SK-N-SH (cell line): Measurements from ENCODE around the gene CCR9. TPM values are rescaled to one million over a fixed set of nuclear protein-coding genes. Genes with fewer than 3 reads are reported as not detected.

Experiments
- CTCF ChIA-PET: fragments of 300-600, 350-600 bp; formaldehyde crosslinking; extraction: SDS; loops from one replicate; lab custom pipeline; 2021; lab: Yijun Ruan, JAX
- POLR2A ChIA-PET: fragments of 350-600 bp; sonication (Branson Sonifier 250); formaldehyde crosslinking; extraction: SDS; loops from one replicate; lab custom pipeline; 2020; ENCODE audit warnings: antibody characterized with exemption, inconsistent platforms; lab: Yijun Ruan, JAX
- DNase-seq: peaks from one replicate; pipeline ENCODE4 v3.0.0; 2012
- H2AFZ ChIP-seq: fragments of 200-600 bp; sonication (generic); 2 replicates; pipeline ENCODE4 v1.8.1; 2016; ENCODE audit warnings: antibody characterized with exemption, mild to moderate bottlenecking, low read depth
- H3F3A ChIP-seq: fragments of 200-600 bp; sonication (generic); replicated peaks from 2 replicates; pipeline ENCODE3; 2016; ENCODE audit warnings: antibody characterized with exemption, mild to moderate bottlenecking; ENCODE audit not compliant: insufficient read depth
- H3K27ac ChIP-seq, 2 experiments: fragments of 200-500 bp in 1 of 2; fragments of 200-600 bp in 1 of 2; sonication (Bioruptor generic) in 1 of 2; sonication (generic), shearing (Covaris generic) in 1 of 2; 2 replicates each; pipeline versions ENCODE4 v1.5.1 to v1.6.1; 2014 to 2016; ENCODE audit warnings: low read depth in 2 of 2, inconsistent platforms in 1 of 2, low read length in 1 of 2, mild to moderate bottlenecking in 1 of 2, mixed read lengths in 1 of 2
- H3K27me3 ChIP-seq: fragments of 200-600 bp; sonication (generic), shearing (Covaris generic); 2 replicates; pipeline ENCODE4 v1.6.1; 2016; ENCODE audit warnings: mixed run types; ENCODE audit not compliant: insufficient read depth
- H3K36me3 ChIP-seq, 2 experiments: fragments of 200-500 bp in 1 of 2; fragments of 200-600 bp in 1 of 2; sonication (Bioruptor generic) in 1 of 2; sonication (generic) in 1 of 2; replicated peaks in 1 of 2; 2 replicates each; pipeline versions ENCODE3 to v1.5.1; 2014 to 2016; ENCODE audit warnings: low read length in 1 of 2, mild to moderate bottlenecking in 1 of 2; ENCODE audit not compliant: insufficient read depth in 2 of 2, control insufficient read depth in 1 of 2
- H3K4me1 ChIP-seq, 2 experiments: fragments of 200-500 bp in 1 of 2; fragments of 200-600 bp in 1 of 2; sonication (Bioruptor generic) in 1 of 2; sonication (generic), shearing (Covaris generic) in 1 of 2; 2 replicates each; pipeline versions ENCODE4 v1.5.1 to v1.6.1; 2014 to 2016; ENCODE audit warnings: low read depth in 1 of 2, low read length in 1 of 2, mixed run types in 1 of 2; ENCODE audit not compliant: insufficient read depth in 2 of 2, control insufficient read depth in 1 of 2
- H3K4me2 ChIP-seq: fragments of 200-600 bp; sonication (generic), shearing (Covaris generic); 2 replicates; pipeline ENCODE4 v1.6.1; 2017; ENCODE audit warnings: mixed run types
- H3K4me3 ChIP-seq, 2 experiments: fragments of 200-500 bp in 1 of 2; fragments of 200-600 bp in 1 of 2; sonication (Bioruptor generic) in 1 of 2; sonication (generic), shearing (Covaris generic) in 1 of 2; 2 replicates each; pipeline versions ENCODE4 v1.5.1 to v1.8.1; 2014 to 2016; ENCODE audit warnings: low read depth in 2 of 2, inconsistent platforms in 1 of 2, low read length in 1 of 2, mild to moderate bottlenecking in 1 of 2, mixed read lengths in 1 of 2, moderate library complexity in 1 of 2
- H3K79me2 ChIP-seq: fragments of 200-600 bp; sonication (generic); 2 replicates; pipeline ENCODE4 v1.8.1; 2017; ENCODE audit warnings: mild to moderate bottlenecking; ENCODE audit not compliant: insufficient read depth
- H3K9ac ChIP-seq: fragments of 200-600 bp; sonication (generic); 2 replicates; pipeline ENCODE4 v1.6.1; 2017; ENCODE audit warnings: mixed run types
- H3K9me2 ChIP-seq: fragments of 200-600 bp; sonication (generic); 2 replicates; pipeline ENCODE4 v1.6.1; 2017; ENCODE audit warnings: mixed run types
- H3K9me3 ChIP-seq: fragments of 200-600 bp; sonication (generic); 2 replicates; pipeline ENCODE4 v1.6.1; 2017; ENCODE audit warnings: mixed run types, mild to moderate bottlenecking, moderate library complexity
- H4K20me1 ChIP-seq: fragments of 200-600 bp; sonication (generic); 2 replicates; pipeline ENCODE4 v1.6.1; 2017; ENCODE audit warnings: mild to moderate bottlenecking, mixed run types; ENCODE audit not compliant: insufficient read depth
- ELF1 ChIP-seq: IDR thresholded peaks from 2 replicates; pipeline ENCODE4 v1.4.0; 2012
- EP300 ChIP-seq, 2 experiments: IDR thresholded peaks; 2 replicates each; pipeline versions ENCODE4 v1.4.0 to v1.6.1; 2012; ENCODE audit warnings: borderline replicate concordance in 1 of 2, low read depth in 1 of 2, low read length in 1 of 2
- EZH2phosphoT487 ChIP-seq: fragments of 200-600 bp; sonication (generic); IDR thresholded peaks from 2 replicates; pipeline ENCODE4 v1.6.1; 2017; ENCODE audit warnings: low read depth, mixed run types, mild to moderate bottlenecking, antibody characterized with exemption, moderate library complexity, borderline replicate concordance
- FOSL2 ChIP-seq: IDR thresholded peaks from 2 replicates; pipeline ENCODE4 v1.4.0; 2012; ENCODE audit warnings: low read depth, mild to moderate bottlenecking, moderate library complexity, borderline replicate concordance
- FOXJ3 ChIP-seq: sonication (generic); formaldehyde crosslinking; IDR thresholded peaks from 2 replicates; pipeline ENCODE4 v1.5.1; 2020; ENCODE audit warnings: mild to moderate bottlenecking, missing genetic modification reagents
- FOXM1 ChIP-seq: IDR thresholded peaks from 2 replicates; pipeline ENCODE4 v1.4.0; 2012; ENCODE audit warnings: low read depth, mild to moderate bottlenecking
- GABPA ChIP-seq: IDR thresholded peaks from 2 replicates; pipeline ENCODE4 v1.4.0; 2012; ENCODE audit warnings: low read depth, mild to moderate bottlenecking
- JUND ChIP-seq: IDR thresholded peaks from 2 replicates; pipeline ENCODE4 v1.4.0; 2012
- NFIC ChIP-seq: IDR thresholded peaks from 2 replicates; pipeline ENCODE4 v1.4.0; 2012; ENCODE audit warnings: borderline replicate concordance
- PBX3 ChIP-seq: IDR thresholded peaks from 2 replicates; pipeline ENCODE4; 2012
- POLR2AphosphoS5 ChIP-seq: IDR thresholded peaks from 2 replicates; pipeline ENCODE4 v1.6.1; 2012; ENCODE audit warnings: low read depth, low read length
- RFX5 ChIP-seq: IDR thresholded peaks from 2 replicates; pipeline ENCODE4 v1.6.1; 2012; ENCODE audit warnings: mild to moderate bottlenecking, improper control_type of control experiment, low read length
- SMC3 ChIP-seq: IDR thresholded peaks from 2 replicates; pipeline ENCODE4 v1.6.1; 2012; ENCODE audit warnings: low read depth, low read length, improper control_type of control experiment
- TAF1 ChIP-seq: IDR thresholded peaks from 2 replicates; pipeline ENCODE4 v1.6.1; 2012; ENCODE audit warnings: low read depth, mild to moderate bottlenecking, low read length, moderate library complexity, borderline replicate concordance
- TCF12 ChIP-seq: IDR thresholded peaks from 2 replicates; pipeline ENCODE4 v1.4.0; 2012
- USF1 ChIP-seq: IDR thresholded peaks from 2 replicates; pipeline ENCODE4 v1.4.0; 2012; ENCODE audit warnings: low read depth, borderline replicate concordance
- YY1 ChIP-seq: IDR thresholded peaks from 2 replicates; pipeline ENCODE4 v1.4.0; 2012; ENCODE audit warnings: low read depth, mild to moderate bottlenecking
- WGBS: methylation state at CpG from one replicate; pipeline ENCODE4 v1.1.6; 2017; ENCODE audit warnings: low lambda C conversion rate; 5-methylcytosine and 5-hydroxymethylcytosine counted together
- polyA plus RNA-seq, 3 experiments: library from polyadenylated mRNA; depleted of rRNA; stranded (reverse); fragments of >200 nt; gene quantifications; 2 replicates each; pipeline ENCODE4 v1.2.3, GENCODE V29; 2012
- TF ChIP-seq, protein P1 (sequence below): fragments of 200-600 bp; sonication (generic); IDR thresholded peaks from 2 replicates; pipeline ENCODE4 v1.6.1; 2017; ENCODE audit warnings: antibody characterized with exemption, mild to moderate bottlenecking, moderate library complexity
- TF ChIP-seq, protein P2 (sequence below): fragments of 150-350 bp; IDR thresholded peaks from 2 replicates; pipeline ENCODE4 v1.6.1; 2017; ENCODE audit warnings: antibody characterized with exemption, low read length, low read depth, borderline replicate concordance
- TF ChIP-seq, protein P3 (sequence below): fragments of 150-350 bp; IDR thresholded peaks from 2 replicates; pipeline ENCODE4 v1.6.1; 2016; ENCODE audit warnings: mild to moderate bottlenecking, low read depth, low read length

Gene CCR9
- polyA plus RNA-seq, 1 of the 3 experiments (the other 2 are of a cell fraction) = not detected

DNA sequence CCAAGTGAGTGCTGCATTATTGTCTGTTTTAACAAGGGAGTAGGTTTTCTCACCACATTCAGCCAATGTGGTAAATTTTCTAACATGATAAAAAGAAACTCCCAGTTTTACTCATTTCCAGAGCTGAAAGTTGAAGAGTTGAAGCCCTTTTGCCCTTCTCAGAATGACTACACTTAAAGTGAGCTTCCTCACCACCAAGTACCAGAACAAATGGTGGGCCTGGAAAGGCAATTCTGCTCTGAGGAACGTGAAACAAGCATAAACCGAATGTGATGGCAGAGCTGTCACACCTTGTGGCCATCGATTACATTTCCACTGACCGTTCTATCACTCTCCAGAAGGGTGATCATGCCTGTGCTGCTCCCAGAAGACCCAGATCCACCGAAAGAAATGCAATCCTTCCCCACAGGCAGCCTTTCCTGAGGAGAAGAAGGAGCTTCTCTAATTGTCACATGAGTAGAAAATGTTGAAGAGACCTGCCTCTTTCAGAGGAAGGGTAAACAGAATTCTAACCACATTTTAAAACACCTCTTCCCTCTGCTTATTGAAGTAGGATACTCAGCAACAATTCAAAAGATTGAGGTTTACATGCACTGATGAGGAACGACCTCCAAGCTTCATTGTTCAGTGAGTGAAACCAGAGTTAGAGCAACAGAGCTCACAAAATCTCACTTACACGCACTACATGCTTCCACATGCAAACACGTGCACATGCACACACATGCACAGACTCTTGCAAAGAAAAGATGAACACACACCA lies 21.4 kb upstream of the CCR9 start:
- CTCF ChIA-PET = no interaction called here
- no peaks in the 10 kb centered on the region for H3K36me3 ChIP-seq
- no peaks in the 10 kb centered on the region for H3K9me2 ChIP-seq
- no peak overlapping the region for H3K4me3 ChIP-seq
- H3K4me1 ChIP-seq = peaks cover 0 to 2% of the 10 kb centered on the region in 2 experiments; a peak in 1 of 4 replicates
- H3K4me2 ChIP-seq = no peak overlapping the region
- H3F3A ChIP-seq = no peaks in the 10 kb centered on the region
- no peaks in the 10 kb centered on the region for H3K79me2 ChIP-seq
- no peak overlapping the region for H3K27ac ChIP-seq
- H2AFZ ChIP-seq = no peak overlapping the region
- no peak overlapping the region for H3K9ac ChIP-seq
- H4K20me1 ChIP-seq = no peaks in the 10 kb centered on the region
- no peak for DNase-seq
- POLR2A ChIA-PET = no interaction called here
- TF ChIP-seq TCF12 (no peak), FOXM1 (no peak), EZH2phosphoT487 (no peak)
- TF ChIP-seq, all 33 proteins: peak for 0
- Histone ChIP-seq H3K27me3 (peaks cover 4% of the 10 kb centered on the region; the same call in 1 of the 2 replicates), H3K9me3 (no peaks in the 10 kb centered on the region)
- WGBS = 22% methylated on average over 8 of the region's 8 CpGs

DNA sequence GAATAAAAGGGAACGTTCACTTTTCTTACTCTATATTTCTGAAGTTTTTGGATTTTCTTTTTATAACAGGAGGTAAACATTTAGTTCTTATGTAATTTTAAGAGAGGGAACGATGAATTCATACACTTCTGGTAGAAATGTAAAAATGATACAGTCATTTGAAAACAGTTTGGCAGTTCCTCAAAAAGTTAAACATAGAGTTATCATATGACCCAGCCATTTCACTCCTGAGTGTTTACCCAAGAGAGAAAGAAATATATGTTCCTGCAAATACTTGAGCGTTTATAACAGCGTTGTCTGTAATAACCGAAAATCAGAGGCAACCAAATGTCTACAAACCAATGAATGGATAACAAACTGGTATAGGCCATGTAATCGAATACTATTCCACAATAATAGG lies 20.8 kb upstream of the CCR9 start:
- Histone ChIP-seq H3K9ac (no peak overlapping the region), H3K4me3 (no peak overlapping the region), H3K9me2 (no peaks in the 10 kb centered on the region), H3K4me1 (peaks cover 0 to 6% of the 10 kb centered on the region in 2 experiments; a peak in 1 of 4 replicates), H3K79me2 (no peaks in the 10 kb centered on the region), H3K27me3 (peaks cover 4% of the 10 kb centered on the region; the same call in 1 of the 2 replicates), H3K9me3 (no peaks in the 10 kb centered on the region), H3K27ac (no peak overlapping the region), H2AFZ (no peak overlapping the region), H3K4me2 (no peak overlapping the region), H4K20me1 (no peaks in the 10 kb centered on the region), H3K36me3 (no peaks in the 10 kb centered on the region), H3F3A (no peaks in the 10 kb centered on the region)
- 50% methylated on average over 6 of the region's 6 CpGs for whole genome bisulfite sequencing
- TF ChIP-seq NFIC (no peak), JUND (no peak), SMC3 (no peak), GABPA (no peak), FOSL2 (no peak), YY1 (no peak), TAF1 (no peak), PBX3 (no peak), ELF1 (no peak), EZH2phosphoT487 (no peak), FOXM1 (no peak), TCF12 (no peak), FOXJ3 (CRISPR knock-in tag) (no peak), RFX5 (no peak), USF1 (no peak), EP300 (IDR thresholded peaks at IDR 0.05; ENCODE audit: borderline replicate concordance in 1 of 2, low read depth in 1 of 2, low read length in 1 of 2) (no peak), POLR2AphosphoS5 (no peak)
- TF ChIP-seq, protein P1, sequence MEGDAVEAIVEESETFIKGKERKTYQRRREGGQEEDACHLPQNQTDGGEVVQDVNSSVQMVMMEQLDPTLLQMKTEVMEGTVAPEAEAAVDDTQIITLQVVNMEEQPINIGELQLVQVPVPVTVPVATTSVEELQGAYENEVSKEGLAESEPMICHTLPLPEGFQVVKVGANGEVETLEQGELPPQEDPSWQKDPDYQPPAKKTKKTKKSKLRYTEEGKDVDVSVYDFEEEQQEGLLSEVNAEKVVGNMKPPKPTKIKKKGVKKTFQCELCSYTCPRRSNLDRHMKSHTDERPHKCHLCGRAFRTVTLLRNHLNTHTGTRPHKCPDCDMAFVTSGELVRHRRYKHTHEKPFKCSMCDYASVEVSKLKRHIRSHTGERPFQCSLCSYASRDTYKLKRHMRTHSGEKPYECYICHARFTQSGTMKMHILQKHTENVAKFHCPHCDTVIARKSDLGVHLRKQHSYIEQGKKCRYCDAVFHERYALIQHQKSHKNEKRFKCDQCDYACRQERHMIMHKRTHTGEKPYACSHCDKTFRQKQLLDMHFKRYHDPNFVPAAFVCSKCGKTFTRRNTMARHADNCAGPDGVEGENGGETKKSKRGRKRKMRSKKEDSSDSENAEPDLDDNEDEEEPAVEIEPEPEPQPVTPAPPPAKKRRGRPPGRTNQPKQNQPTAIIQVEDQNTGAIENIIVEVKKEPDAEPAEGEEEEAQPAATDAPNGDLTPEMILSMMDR = no peak
- TF ChIP-seq, protein P2, sequence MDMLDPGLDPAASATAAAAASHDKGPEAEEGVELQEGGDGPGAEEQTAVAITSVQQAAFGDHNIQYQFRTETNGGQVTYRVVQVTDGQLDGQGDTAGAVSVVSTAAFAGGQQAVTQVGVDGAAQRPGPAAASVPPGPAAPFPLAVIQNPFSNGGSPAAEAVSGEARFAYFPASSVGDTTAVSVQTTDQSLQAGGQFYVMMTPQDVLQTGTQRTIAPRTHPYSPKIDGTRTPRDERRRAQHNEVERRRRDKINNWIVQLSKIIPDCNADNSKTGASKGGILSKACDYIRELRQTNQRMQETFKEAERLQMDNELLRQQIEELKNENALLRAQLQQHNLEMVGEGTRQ = no peak
- TF ChIP-seq, protein P3, sequence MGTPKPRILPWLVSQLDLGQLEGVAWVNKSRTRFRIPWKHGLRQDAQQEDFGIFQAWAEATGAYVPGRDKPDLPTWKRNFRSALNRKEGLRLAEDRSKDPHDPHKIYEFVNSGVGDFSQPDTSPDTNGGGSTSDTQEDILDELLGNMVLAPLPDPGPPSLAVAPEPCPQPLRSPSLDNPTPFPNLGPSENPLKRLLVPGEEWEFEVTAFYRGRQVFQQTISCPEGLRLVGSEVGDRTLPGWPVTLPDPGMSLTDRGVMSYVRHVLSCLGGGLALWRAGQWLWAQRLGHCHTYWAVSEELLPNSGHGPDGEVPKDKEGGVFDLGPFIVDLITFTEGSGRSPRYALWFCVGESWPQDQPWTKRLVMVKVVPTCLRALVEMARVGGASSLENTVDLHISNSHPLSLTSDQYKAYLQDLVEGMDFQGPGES = no peak
- ChIA-PET CTCF (no interaction called here), POLR2A (no interaction called here)
- no peak for DNase-seq
